ENCODE measurements around the gene SLC35A4.

GRCh38 chr5:140576776-140577201, 12.2 kb downstream of the SLC35A4 start:
- TF ChIP-seq CTCF (IDR thresholded peaks at IDR 0.05) (no peak), ZFX (IDR thresholded peaks at IDR 0.05; ENCODE audit: borderline replicate concordance) (no peak)
